Liver (tissue), 9 donors: ENCODE data around the gene ARRDC1. TPM values are rescaled to one million over a fixed set of nuclear protein-coding genes. Genes with fewer than 3 reads are reported as not detected.

ENCODE experiments used
- DNase-seq: peaks from one replicate; pipeline ENCODE4 v3.0.0-alpha.2; 2017; ENCODE audit warnings: low spot score
- H3K27ac ChIP-seq, 2 donors: one replicate each; pipeline ENCODE4 v1.7.0; 2013; ENCODE audit warnings: inconsistent platforms in 2 of 2, low read length in 2 of 2, control low read depth in 1 of 2, low read depth in 1 of 2, mild to moderate bottlenecking in 1 of 2
- H3K27me3 ChIP-seq, 4 donors: one replicate each; pipeline versions ENCODE4 v1.6.1 to v1.7.0; 2013; ENCODE audit warnings: low read length in 3 of 4, inconsistent platforms in 1 of 4, mild to moderate bottlenecking in 1 of 4, moderate library complexity in 1 of 4; ENCODE audit not compliant: control insufficient read depth in 4 of 4, insufficient read depth in 4 of 4
- H3K36me3 ChIP-seq, 4 donors: one replicate each; pipeline versions ENCODE4 v1.6.1 to v1.7.0; 2013; ENCODE audit warnings: low read length in 3 of 4, mild to moderate bottlenecking in 3 of 4, low read depth in 1 of 4, moderate library complexity in 1 of 4; ENCODE audit not compliant: control insufficient read depth in 4 of 4, insufficient read depth in 3 of 4
- H3K4me1 ChIP-seq, 4 donors: one replicate each; pipeline versions ENCODE4 v1.6.1 to v1.7.0; 2013; ENCODE audit warnings: low read length in 3 of 4, mild to moderate bottlenecking in 3 of 4, moderate library complexity in 1 of 4; ENCODE audit not compliant: control insufficient read depth in 4 of 4, insufficient read depth in 4 of 4
- H3K4me3 ChIP-seq, 3 donors: one replicate each; pipeline versions ENCODE4 v1.6.1 to v1.7.0; 2013; ENCODE audit warnings: low read length in 3 of 3, control low read depth in 1 of 3, low read depth in 1 of 3, mild to moderate bottlenecking in 1 of 3
- H3K9ac ChIP-seq, 2 donors: one replicate each; pipeline ENCODE4 v1.7.0; 2013; ENCODE audit warnings: low read length in 2 of 2, mild to moderate bottlenecking in 2 of 2, moderate library complexity in 2 of 2, control low read depth in 1 of 2, low read depth in 1 of 2
- H3K9me3 ChIP-seq, 4 donors: one replicate each; pipeline versions ENCODE4 v1.6.1 to v1.7.0; 2013; ENCODE audit warnings: low read length in 3 of 4; ENCODE audit not compliant: control insufficient read depth in 4 of 4
- ATF3 ChIP-seq: IDR thresholded peaks from 2 replicates; pipeline ENCODE4 v1.6.1; 2016; ENCODE audit warnings: antibody characterized with exemption
- CTCF ChIP-seq: fragments of 150-350 bp; IDR thresholded peaks from 2 replicates; pipeline ENCODE4 v1.5.1; 2017; ENCODE audit warnings: improper control_type of control experiment, low read depth, low read length; ENCODE audit not compliant: missing input control
- EGR1 ChIP-seq, 2 donors: IDR thresholded peaks; 2 replicates each; pipeline ENCODE4 v1.6.1; 2016 to 2018; ENCODE audit warnings: antibody characterized with exemption in 2 of 2, low read depth in 2 of 2
- FOXA1 ChIP-seq: IDR thresholded peaks from 2 replicates; pipeline ENCODE4 v1.6.1; 2016; ENCODE audit warnings: antibody characterized with exemption
- FOXA2 ChIP-seq: IDR thresholded peaks from 2 replicates; pipeline ENCODE4 v1.6.1; 2016; ENCODE audit warnings: antibody characterized with exemption
- GABPA ChIP-seq, 2 donors: IDR thresholded peaks in 1 of 2; conservative IDR thresholded peaks in 1 of 2; 2 replicates each; pipeline ENCODE4 v1.6.1; 2016; ENCODE audit warnings: antibody characterized with exemption in 2 of 2, mild to moderate bottlenecking in 1 of 2, moderate library complexity in 1 of 2
- HNF4A ChIP-seq, 2 donors: conservative IDR thresholded peaks; 2 replicates each; pipeline ENCODE4 v1.6.1; 2016; ENCODE audit warnings: antibody characterized with exemption in 2 of 2, mild to moderate bottlenecking in 2 of 2
- HNF4G ChIP-seq: IDR thresholded peaks from 2 replicates; pipeline ENCODE4 v1.6.1; 2016; ENCODE audit warnings: antibody characterized with exemption
- JUND ChIP-seq, 2 donors: IDR thresholded peaks; 2 replicates each; pipeline ENCODE4 v1.6.1; 2016; ENCODE audit warnings: antibody characterized with exemption in 2 of 2
- NR2F2 ChIP-seq: IDR thresholded peaks from 2 replicates; pipeline ENCODE4 v1.6.1; 2016; ENCODE audit warnings: antibody characterized with exemption
- RAD21 ChIP-seq, 2 donors: IDR thresholded peaks; 2 replicates each; pipeline ENCODE4 v1.6.1; 2016; ENCODE audit warnings: antibody characterized with exemption in 2 of 2, mild to moderate bottlenecking in 2 of 2
- RXRA ChIP-seq, 2 donors: IDR thresholded peaks; 2 replicates each; pipeline ENCODE4 v1.6.1; 2017 to 2018; ENCODE audit warnings: antibody characterized with exemption in 2 of 2, mild to moderate bottlenecking in 1 of 2
- SP1 ChIP-seq: IDR thresholded peaks from 2 replicates; pipeline ENCODE4 v1.6.1; 2018; ENCODE audit warnings: antibody characterized with exemption, mild to moderate bottlenecking
- TAF1 ChIP-seq: conservative IDR thresholded peaks from 2 replicates; pipeline ENCODE4 v1.6.1; 2016; ENCODE audit warnings: antibody characterized with exemption, mild to moderate bottlenecking
- YY1 ChIP-seq: IDR thresholded peaks from 2 replicates; pipeline ENCODE4 v1.6.1; 2016; ENCODE audit warnings: antibody characterized with exemption, mild to moderate bottlenecking
- WGBS: extraction: QIAGEN DNeasy Blood & Tissue Kit; methylation state at CpG from one replicate; pipeline ENCODE4 v1.1.7; 2013; 5-methylcytosine and 5-hydroxymethylcytosine counted together
- polyA plus RNA-seq, 2 donors: library from polyadenylated mRNA; stranded (reverse) in 1 of 2; unstranded in 1 of 2; fragments of 200-250 nt in 1 of 2; fragments of >200 nt in 1 of 2; fragmentation: Nextera tagmentation in 1 of 2; extraction: Ambion mirVana in 1 of 2; gene quantifications; one replicate each; pipeline versions ENCODE4 v1.2.1 to v1.2.3, GENCODE V29; 2013 to 2015
- total RNA-seq, 2 donors: library from RNA; depleted of rRNA; stranded (reverse); fragments of >200 nt; gene quantifications; one replicate each; pipeline ENCODE4 v1.2.3, GENCODE V29; 2014
- donor health status: healthy.
- donor health status: healthy.
- donor health status: healthy.
- donor health status: healthy.
- donor health status: healthy.

Gene ARRDC1
- total and polyA plus RNA-seq, 4 donors: 9.8 to 31.6 (median 23.4) TPM

- peaks cover 10 to 46% (median 37%) of the 10 kb centered on the region in 4 donors for H3K4me1 ChIP-seq
- peak overlapping the region; percentile 30 to 36 for H3K9ac ChIP-seq
- WGBS: under 1% methylated on average over 58 of the region's 58 CpGs
- DNase-seq: no peak
- no peaks in the 10 kb centered on the region for H3K27me3 ChIP-seq
- peaks cover 0 to 9% (median 5%) of the 10 kb centered on the region in 4 donors for H3K36me3 ChIP-seq
- TF ChIP-seq HNF4A (conservative IDR thresholded peaks at IDR 0.05) (no peak), FOXA1 (no peak), YY1 (peak; percentile 44), FOXA2 (no peak), SP1 (no peak), CTCF (no peak)
- no peaks in the 10 kb centered on the region for H3K9me3 ChIP-seq
- peak overlapping the region; percentile 74 to 95 (median 91) for H3K4me3 ChIP-seq
- H3K27ac ChIP-seq: peak overlapping the region; percentile 75 to 79
Observed at GRCh38 chr9:137619240-137620047, 14.0 kb downstream of the ARRDC1 start.

GRCh38 chr9:137620048-137620405 is 14.5 kb downstream of the ARRDC1 start:
- peak overlapping the region; percentile 30 to 36 for H3K9ac ChIP-seq
- 69% methylated on average over 4 of the region's 4 CpGs for WGBS
- no peaks in the 10 kb centered on the region for H3K27me3 ChIP-seq

More at GRCh38 chr9:137620048-137620405, 14.5 kb downstream of the ARRDC1 start:
- no peak for DNase-seq
- TF ChIP-seq HNF4G: no peak
- TF ChIP-seq HNF4A (conservative IDR thresholded peaks at IDR 0.05): no peak
- TF ChIP-seq RAD21 (IDR thresholded peaks at IDR 0.05): no peak
- TF ChIP-seq TAF1: no peak
- TF ChIP-seq CTCF: no peak
- TF ChIP-seq SP1: no peak
- no peak for TF ChIP-seq EGR1 (IDR thresholded peaks at IDR 0.05; ENCODE audit: low read depth in 2 of 2)
- TF ChIP-seq NR2F2: no peak
- no peak for TF ChIP-seq RXRA (IDR thresholded peaks at IDR 0.05)
- TF ChIP-seq FOXA1: no peak
- no peak for TF ChIP-seq ATF3
- no peak for TF ChIP-seq GABPA (IDR thresholded peaks at IDR 0.05 in 1 of 2, conservative IDR thresholded peaks at IDR 0.05 in 1 of 2)
- TF ChIP-seq JUND (IDR thresholded peaks at IDR 0.05): no peak
- TF ChIP-seq FOXA2: no peak
- peak overlapping the region; percentile 74 to 95 (median 91) for H3K4me3 ChIP-seq
- peaks cover 10 to 44% (median 34%) of the 10 kb centered on the region in 4 donors for H3K4me1 ChIP-seq
- H3K9me3 ChIP-seq: no peaks in the 10 kb centered on the region
- H3K36me3 ChIP-seq: peaks cover 0 to 9% (median 5%) of the 10 kb centered on the region in 4 donors
- peak overlapping the region in 1 of 2 donors; percentile 79 for H3K27ac ChIP-seq
